ENCODE measurements around the gene P3H2. TPM values are rescaled to one million over a fixed set of nuclear protein-coding genes. Genes with fewer than 3 reads are reported as not detected.

Gene P3H2
- polyA plus RNA-seq, 1 experiment = 32.6 TPM

DNA sequence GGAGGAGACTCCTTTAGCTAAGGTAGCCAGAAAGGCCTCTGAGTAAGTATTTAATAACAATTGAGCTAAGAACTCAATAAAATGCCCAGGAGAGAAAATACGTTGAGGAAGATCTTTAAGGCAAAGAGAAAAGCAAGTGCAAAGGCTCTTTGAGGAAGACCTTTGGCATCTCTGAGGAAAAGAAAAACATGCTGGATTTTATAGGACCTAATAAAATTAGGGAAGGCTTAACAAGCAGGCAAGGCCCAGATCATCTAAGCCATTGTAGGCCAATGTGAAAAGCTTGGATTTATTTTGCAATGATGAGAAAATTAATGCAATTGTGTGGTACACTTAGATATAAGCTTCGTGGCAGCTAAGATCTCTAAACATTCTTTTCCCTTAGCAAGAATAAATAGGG lies 75.7 kb downstream of the P3H2 start:
- CTCF ChIA-PET = interaction anchor here (0.5 to 1.4 kb wide), 3 partner anchors 10 to 451 kb away, joined by 3 to 4 read pairs (median 4); no protein-coding TSS in a partner anchor
- no peaks in the 10 kb centered on the region for H3K9me3 ChIP-seq (ENCODE audit: control insufficient read depth, insufficient read depth, low read length)
- no peak overlapping the region for H3K27ac ChIP-seq (ENCODE audit: low read depth, low read length)
- POLR2A ChIA-PET = no interaction called here
- no peaks in the 10 kb centered on the region for H3K27me3 ChIP-seq (ENCODE audit: control insufficient read depth, insufficient read depth, low read length)
- no peak overlapping the region for H3K4me3 ChIP-seq (ENCODE audit: low read depth, low read length)
- TF ChIP-seq CTCF (IDR thresholded peaks at IDR 0.05; ENCODE audit: low read depth, low read length) = no peak
- no peak for DNase-seq (ENCODE audit: low read depth, low spot score)

DNA sequence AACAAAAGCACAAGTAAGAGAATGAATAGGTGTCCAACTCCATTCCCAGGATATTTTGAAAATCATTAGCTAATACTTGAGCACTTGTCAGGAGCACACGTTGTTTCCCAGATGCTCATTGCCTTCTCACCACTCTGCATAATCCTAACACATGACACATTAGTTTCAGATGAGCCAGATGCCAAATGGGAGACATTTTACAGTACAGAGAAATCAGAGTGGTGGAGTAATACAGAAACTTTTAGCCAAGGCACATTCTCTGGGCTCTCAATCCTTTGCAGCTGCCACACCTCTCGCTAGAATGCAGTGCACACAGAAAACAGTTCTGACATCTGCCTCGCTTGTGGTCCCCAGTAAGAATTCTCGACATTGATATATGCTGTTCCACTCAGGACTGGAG lies 76.6 kb downstream of the P3H2 start:
- H3K9me3 ChIP-seq (ENCODE audit: control insufficient read depth, insufficient read depth, low read length) = no peaks in the 10 kb centered on the region
- no peak overlapping the region for H3K4me3 ChIP-seq (ENCODE audit: low read depth, low read length)
- ChIA-PET CTCF (interaction anchor here (1.4 kb wide), 1 partner anchor 77 kb away, joined by 4 read pairs; no protein-coding TSS in a partner anchor), POLR2A (interaction anchor here (0.6 kb wide), 1 partner anchor 78 kb away, joined by 6 read pairs; no protein-coding TSS in a partner anchor)
- peak; percentile 16 for DNase-seq (ENCODE audit: low read depth, low spot score)
- TF ChIP-seq CTCF (IDR thresholded peaks at IDR 0.05; ENCODE audit: low read depth, low read length) = no peak
- no peak overlapping the region for H3K27ac ChIP-seq (ENCODE audit: low read depth, low read length)
- H3K27me3 ChIP-seq (ENCODE audit: control insufficient read depth, insufficient read depth, low read length) = no peaks in the 10 kb centered on the region

GRCh38 chr3:190043741-190044140 lies 77.0 kb downstream of the P3H2 start:
- Histone ChIP-seq H3K4me3 (ENCODE audit: low read depth, low read length) (no peak overlapping the region), H3K9me3 (ENCODE audit: control insufficient read depth, insufficient read depth, low read length) (no peaks in the 10 kb centered on the region), H3K27me3 (ENCODE audit: control insufficient read depth, insufficient read depth, low read length) (no peaks in the 10 kb centered on the region), H3K27ac (ENCODE audit: low read depth, low read length) (no peak overlapping the region)
- ChIA-PET CTCF (interaction anchor here (1.4 kb wide), 1 partner anchor 77 kb away, joined by 4 read pairs; no protein-coding TSS in a partner anchor), POLR2A (interaction anchor here (0.6 kb wide), 1 partner anchor 78 kb away, joined by 6 read pairs; no protein-coding TSS in a partner anchor)
- no peak for TF ChIP-seq CTCF (IDR thresholded peaks at IDR 0.05; ENCODE audit: low read depth, low read length)
- DNase-seq (ENCODE audit: low read depth, low spot score) = no peak

DNA sequence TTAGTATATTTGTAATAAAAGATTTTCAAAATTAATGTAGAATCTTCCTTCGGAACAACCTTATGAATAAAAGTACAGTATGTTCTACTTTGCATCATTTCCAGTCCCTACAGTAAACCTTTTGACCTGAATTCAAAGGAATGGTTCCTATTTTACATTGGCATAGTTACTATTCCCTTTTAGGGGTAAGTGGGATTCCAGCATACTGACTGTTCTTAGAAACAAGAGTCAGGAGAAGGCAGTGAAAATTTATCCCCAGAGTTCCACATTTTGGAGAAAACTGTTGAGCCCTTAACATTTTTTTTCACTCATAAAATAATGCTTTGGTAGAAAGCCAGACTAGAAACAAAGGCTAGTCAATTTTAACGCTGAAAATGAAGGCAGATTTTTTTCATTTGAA lies 78.1 kb downstream of the P3H2 start:
- TF ChIP-seq CTCF (IDR thresholded peaks at IDR 0.05; ENCODE audit: low read depth, low read length) = no peak
- POLR2A ChIA-PET = no interaction called here
- Histone ChIP-seq H3K4me3 (ENCODE audit: low read depth, low read length) (no peak overlapping the region), H3K9me3 (ENCODE audit: control insufficient read depth, insufficient read depth, low read length) (no peaks in the 10 kb centered on the region), H3K27me3 (ENCODE audit: control insufficient read depth, insufficient read depth, low read length) (no peaks in the 10 kb centered on the region), H3K27ac (ENCODE audit: low read depth, low read length) (no peak overlapping the region)
- CTCF ChIA-PET = no interaction called here
- DNase-seq (ENCODE audit: low read depth, low spot score) = no peak

GRCh38 chr3:190041333-190042041 lies 79.2 kb downstream of the P3H2 start:
- CTCF ChIA-PET = no interaction called here
- no peak overlapping the region for H3K4me3 ChIP-seq (ENCODE audit: low read depth, low read length)
- H3K9me3 ChIP-seq (ENCODE audit: control insufficient read depth, insufficient read depth, low read length) = no peaks in the 10 kb centered on the region
- H3K27ac ChIP-seq (ENCODE audit: low read depth, low read length) = no peak overlapping the region
- no peak for TF ChIP-seq CTCF (IDR thresholded peaks at IDR 0.05; ENCODE audit: low read depth, low read length)
- POLR2A ChIA-PET = no interaction called here
- peak; percentile 15 for DNase-seq (ENCODE audit: low read depth, low spot score)
- H3K27me3 ChIP-seq (ENCODE audit: control insufficient read depth, insufficient read depth, low read length) = no peaks in the 10 kb centered on the region

Data from AG04450 (cell line).